Activated CD4-positive, alpha-beta T cell treated with anti-CD3 and anti-CD28 coated beads for 36 hours (primary cell): ENCODE measurements around the gene L3MBTL4. TPM values are rescaled to one million over a fixed set of nuclear protein-coding genes. Genes with fewer than 3 reads are reported as not detected.

ENCODE experiments used
- ATAC-seq: fragments of 200-7000 bp; cut with Tn5 transposase; one replicate; pipeline ENCODE4 v1.10.0; 2021; ENCODE audit warnings: mild to moderate bottlenecking, moderate library complexity
- CTCF ChIA-PET: fragments of 350-600 bp; sonication (Branson Sonifier 250); formaldehyde crosslinking; loops from one replicate; lab custom pipeline; 2021; ENCODE audit warnings: antibody characterized with exemption; lab: Charles Lee
- POLR2A ChIA-PET: fragments of 350-600 bp; sonication (Branson Sonifier 250); formaldehyde crosslinking; loops from one replicate; lab custom pipeline; 2021; ENCODE audit warnings: antibody characterized with exemption, inconsistent platforms; lab: Charles Lee
- DNase-seq: peaks from one replicate; pipeline ENCODE4 v3.0.0-alpha.2; 2020
- H3K27ac Mint-ChIP-seq: one replicate; pipeline ENCODE4 v1.8.0; 2021; ENCODE audit warnings: mixed read lengths
- H3K27me3 Mint-ChIP-seq: one replicate; pipeline ENCODE4 v1.8.0; 2021; ENCODE audit warnings: mixed read lengths
- H3K36me3 Mint-ChIP-seq: one replicate; pipeline ENCODE4 v1.8.0; 2021; ENCODE audit warnings: low read depth, mixed read lengths
- H3K4me1 Mint-ChIP-seq: one replicate; pipeline ENCODE4 v1.8.0; 2021; ENCODE audit warnings: mixed read lengths
- H3K4me3 Mint-ChIP-seq: one replicate; pipeline ENCODE4 v1.8.0; 2021; ENCODE audit warnings: mild to moderate bottlenecking, moderate library complexity, mixed read lengths
- H3K9me3 Mint-ChIP-seq: one replicate; pipeline ENCODE4 v1.8.0; 2021; ENCODE audit warnings: low read depth, mixed read lengths
- intact Hi-C, 2 experiments: fragments of 100-400 bp; cut with DNase I in 1 of 2; cut with micrococcal nuclease in 1 of 2; formaldehyde crosslinking; loops; one replicate each; pipeline versions ENCODE4 v1.14.2 to v1.15.1; 2022 to 2024; cut with DNase I, micrococcal nuclease
- total RNA-seq, 2 experiments: library from RNA; stranded (reverse); gene quantifications; one replicate each; pipeline ENCODE4 v1.2.3, GENCODE V29; 2021

The L3MBTL4 gene
- total RNA-seq, 2 experiments from 2014 or later = 0.11 to 0.21 TPM

DNA sequence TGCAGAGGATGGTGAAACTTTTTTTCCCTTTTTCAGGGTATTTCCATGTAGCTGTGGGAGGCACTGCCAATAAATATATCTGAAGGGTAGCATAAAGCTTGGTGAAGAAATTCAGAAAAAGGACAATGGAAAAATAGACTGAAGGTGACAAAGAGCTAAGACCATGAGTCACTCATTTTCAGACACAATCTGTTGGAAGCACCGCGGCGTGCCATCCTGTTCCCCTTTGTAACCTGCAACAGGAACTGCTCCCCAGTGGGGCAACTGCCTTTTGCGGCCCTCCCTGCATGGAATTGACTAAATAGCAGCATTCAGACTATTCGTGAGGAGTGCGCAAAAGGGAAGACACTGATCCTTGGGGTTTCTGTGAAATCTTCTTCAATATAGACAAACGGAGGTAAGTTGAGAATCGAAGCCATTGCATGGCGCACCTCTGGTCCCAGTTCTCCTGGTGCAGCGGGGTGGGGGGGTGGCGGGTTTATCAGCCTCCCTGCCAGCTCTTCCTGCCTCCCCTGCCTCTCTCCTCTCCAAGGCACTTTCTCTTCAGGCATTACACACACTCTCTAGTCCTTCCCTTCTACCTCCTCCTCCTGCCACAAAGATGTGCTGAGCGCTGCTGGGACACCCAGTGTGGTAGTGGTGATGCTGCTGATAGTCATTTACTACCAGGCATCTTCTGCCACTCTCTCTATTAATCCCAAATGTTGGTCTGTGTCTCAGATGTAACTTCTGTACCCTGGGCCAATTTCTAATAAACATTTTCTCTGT is 393.2 kb downstream of the L3MBTL4 start:
- Mint-ChIP-seq H3K27ac (no peak overlapping the region), H3K36me3 (no peaks in the 10 kb centered on the region), H3K4me3 (no peak overlapping the region), H3K4me1 (no peaks in the 10 kb centered on the region), H3K27me3 (no peaks in the 10 kb centered on the region), H3K9me3 (no peaks in the 10 kb centered on the region)
- ChIA-PET POLR2A (no interaction called here), CTCF (no interaction called here)
- DNase-seq (no peak), ATAC-seq (no peak)
- intact Hi-C loops = no loop called here

- Mint-ChIP-seq H3K36me3 (no peaks in the 10 kb centered on the region), H3K4me1 (no peaks in the 10 kb centered on the region), H3K27me3 (no peaks in the 10 kb centered on the region), H3K27ac (no peak overlapping the region), H3K4me3 (no peak overlapping the region), H3K9me3 (no peaks in the 10 kb centered on the region)
- ATAC-seq (no peak), DNase-seq (no peak)
- intact Hi-C loops = no loop called here
- ChIA-PET POLR2A (no interaction called here), CTCF (no interaction called here)
Measured at GRCh38 chr18:6018671-6019070, 396.0 kb downstream of the L3MBTL4 start.

- Mint-ChIP-seq H3K27ac (no peak overlapping the region), H3K27me3 (no peaks in the 10 kb centered on the region), H3K9me3 (no peaks in the 10 kb centered on the region)
Measured at GRCh38 chr18:6017171-6017570, 397.5 kb downstream of the L3MBTL4 start.

DNA sequence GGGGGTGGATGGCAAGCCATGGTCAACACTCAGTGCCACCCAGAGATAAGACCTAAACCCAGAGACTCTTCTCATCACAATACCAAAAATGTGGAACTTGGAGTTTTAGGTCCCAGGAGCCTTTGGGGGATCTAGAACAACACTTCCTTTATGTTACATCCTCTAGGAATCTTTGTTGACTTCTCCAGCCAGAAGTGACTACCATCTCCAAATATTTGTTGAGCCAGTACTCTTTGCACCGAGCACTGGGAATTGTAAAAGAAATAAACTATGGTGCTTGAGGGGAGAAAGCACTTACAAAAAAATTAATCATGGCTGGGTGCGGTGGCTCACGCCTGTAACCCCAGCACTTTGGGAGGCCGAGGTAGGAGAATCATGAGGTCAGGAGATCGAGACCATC is 399.3 kb downstream of the L3MBTL4 start:
- Mint-ChIP-seq H3K9me3 (no peaks in the 10 kb centered on the region), H3K4me3 (no peak overlapping the region), H3K36me3 (no peaks in the 10 kb centered on the region), H3K27ac (no peak overlapping the region), H3K4me1 (no peaks in the 10 kb centered on the region), H3K27me3 (no peaks in the 10 kb centered on the region)
- CTCF ChIA-PET = no interaction called here
- intact Hi-C loops = no loop called here
- no peak for ATAC-seq
- no peak for DNase-seq
- POLR2A ChIA-PET = no interaction called here

More at GRCh38 chr18:6017171-6017570, 397.5 kb downstream of the L3MBTL4 start:
- CTCF ChIA-PET = no interaction called here
- DNase-seq (no peak), ATAC-seq (no peak)
- Mint-ChIP-seq H3K4me1 (no peaks in the 10 kb centered on the region), H3K4me3 (no peak overlapping the region), H3K36me3 (no peaks in the 10 kb centered on the region)
- POLR2A ChIA-PET = no interaction called here
- intact Hi-C loops = no loop called here

DNA sequence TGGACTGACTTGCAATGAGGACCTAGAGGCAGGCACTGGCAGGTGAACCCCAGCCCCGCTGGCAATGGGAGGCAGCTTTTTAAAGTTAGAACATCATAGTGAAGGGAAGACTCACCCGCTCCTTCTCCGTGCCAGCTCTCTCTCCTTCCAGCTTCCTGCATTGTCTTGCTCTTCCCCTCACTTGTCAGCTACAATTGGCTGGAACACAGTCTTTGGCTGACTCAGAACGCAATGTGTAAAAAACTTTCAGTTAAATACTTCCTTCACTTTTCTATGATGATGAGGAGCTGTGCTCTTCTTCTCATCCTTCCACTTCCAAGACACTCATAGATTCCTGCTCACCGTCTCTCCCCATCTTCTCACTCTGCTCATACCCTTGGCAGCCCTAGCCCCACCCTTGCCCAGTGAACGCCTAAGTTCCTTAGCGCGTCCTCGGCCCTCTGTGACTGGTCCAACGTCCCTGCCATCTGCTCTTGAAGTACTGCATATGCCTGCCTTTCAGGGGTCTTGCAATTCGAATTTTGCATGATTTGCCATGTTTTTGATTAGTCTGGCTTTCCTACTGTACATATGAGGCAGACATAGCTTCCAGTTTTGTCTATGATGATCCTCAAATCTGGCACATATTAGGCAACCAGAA is 401.4 kb downstream of the L3MBTL4 start:
- ChIA-PET POLR2A (no interaction called here), CTCF (no interaction called here)
- H3K27ac Mint-ChIP-seq = no peak overlapping the region
- H3K36me3 Mint-ChIP-seq = no peaks in the 10 kb centered on the region
- H3K4me3 Mint-ChIP-seq = no peak overlapping the region
- H3K27me3 Mint-ChIP-seq = no peaks in the 10 kb centered on the region
- H3K4me1 Mint-ChIP-seq = no peaks in the 10 kb centered on the region
- intact Hi-C loops = no loop called here
- no peaks in the 10 kb centered on the region for H3K9me3 Mint-ChIP-seq
- DNase-seq (no peak), ATAC-seq (no peak)

- CTCF ChIA-PET = no interaction called here
- Mint-ChIP-seq H3K4me3 (no peak overlapping the region), H3K36me3 (no peaks in the 10 kb centered on the region), H3K4me1 (no peaks in the 10 kb centered on the region), H3K27ac (no peak overlapping the region), H3K9me3 (no peaks in the 10 kb centered on the region), H3K27me3 (no peaks in the 10 kb centered on the region)
- DNase-seq (no peak), ATAC-seq (no peak)
- POLR2A ChIA-PET = no interaction called here
- intact Hi-C loops = no loop called here
Measured at GRCh38 chr18:6010921-6011320, 403.8 kb downstream of the L3MBTL4 start.

GRCh38 chr18:6010284-6010683 is 404.4 kb downstream of the L3MBTL4 start:
- DNase-seq (no peak), ATAC-seq (no peak)
- Mint-ChIP-seq H3K27me3 (no peaks in the 10 kb centered on the region), H3K4me3 (no peak overlapping the region), H3K9me3 (no peaks in the 10 kb centered on the region), H3K4me1 (peaks cover 2% of the 10 kb centered on the region), H3K27ac (no peak overlapping the region), H3K36me3 (no peaks in the 10 kb centered on the region)
- intact Hi-C loops = no loop called here
- CTCF ChIA-PET = no interaction called here
- POLR2A ChIA-PET = no interaction called here

- H3K36me3 Mint-ChIP-seq = no peaks in the 10 kb centered on the region
- peaks cover 5% of the 10 kb centered on the region for H3K4me1 Mint-ChIP-seq
- no peak for ATAC-seq
- no peak for DNase-seq
- no peaks in the 10 kb centered on the region for H3K9me3 Mint-ChIP-seq
- no peak overlapping the region for H3K27ac Mint-ChIP-seq
- no peaks in the 10 kb centered on the region for H3K27me3 Mint-ChIP-seq
- ChIA-PET CTCF (no interaction called here), POLR2A (no interaction called here)
- no peak overlapping the region for H3K4me3 Mint-ChIP-seq
- intact Hi-C loops = no loop called here
Measured at GRCh38 chr18:6009756-6010155, 405.0 kb downstream of the L3MBTL4 start.

- peaks cover 19% of the 10 kb centered on the region for H3K4me1 Mint-ChIP-seq
- H3K9me3 Mint-ChIP-seq = peaks cover 5% of the 10 kb centered on the region
- peak; percentile 85 for ATAC-seq
- H3K27me3 Mint-ChIP-seq = peaks cover 5% of the 10 kb centered on the region
- no peak overlapping the region for H3K4me3 Mint-ChIP-seq
- peak; percentile 41 for DNase-seq
- H3K36me3 Mint-ChIP-seq = no peaks in the 10 kb centered on the region
- intact Hi-C loops = no loop called here
- POLR2A ChIA-PET = no interaction called here
- no peak overlapping the region for H3K27ac Mint-ChIP-seq
- CTCF ChIA-PET = no interaction called here
Measured at GRCh38 chr18:6004683-6005082, 410.0 kb downstream of the L3MBTL4 start.

GRCh38 chr18:6004119-6004518 is 410.6 kb downstream of the L3MBTL4 start:
- Mint-ChIP-seq H3K9me3 (peaks cover 10% of the 10 kb centered on the region), H3K4me1 (peaks cover 19% of the 10 kb centered on the region), H3K27ac (peak overlapping the region; percentile 20), H3K4me3 (no peak overlapping the region), H3K36me3 (no peaks in the 10 kb centered on the region), H3K27me3 (peaks cover 5% of the 10 kb centered on the region)
- ATAC-seq (peak; percentile 86), DNase-seq (no peak)
- ChIA-PET CTCF (no interaction called here), POLR2A (no interaction called here)
- intact Hi-C loops = no loop called here

DNA sequence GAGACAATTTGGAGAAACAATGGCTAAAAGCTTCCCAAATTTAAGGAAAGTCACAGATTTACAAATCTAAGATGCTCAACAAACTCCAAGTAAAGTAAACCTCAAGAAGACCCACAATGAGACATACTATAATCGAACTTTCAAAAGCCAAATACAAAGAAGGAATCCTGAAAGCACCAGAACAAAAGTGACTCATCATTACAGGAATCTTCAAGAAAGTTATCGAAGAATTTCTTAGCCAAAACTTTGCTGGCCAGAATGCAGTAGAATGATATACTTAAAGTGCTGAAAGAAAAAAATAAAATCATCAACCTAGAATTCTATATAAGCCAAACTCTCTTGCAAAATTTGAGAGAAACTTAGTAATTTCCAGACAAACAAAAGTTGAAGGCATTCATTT is 412.8 kb downstream of the L3MBTL4 start:
- ChIA-PET POLR2A (no interaction called here), CTCF (no interaction called here)
- no peak overlapping the region for H3K27ac Mint-ChIP-seq
- intact Hi-C loops = no loop called here
- peaks cover 11% of the 10 kb centered on the region for H3K9me3 Mint-ChIP-seq
- no peak for ATAC-seq
- no peaks in the 10 kb centered on the region for H3K36me3 Mint-ChIP-seq
- peaks cover 19% of the 10 kb centered on the region for H3K4me1 Mint-ChIP-seq
- H3K4me3 Mint-ChIP-seq = no peak overlapping the region
- peaks cover 5% of the 10 kb centered on the region for H3K27me3 Mint-ChIP-seq
- DNase-seq = no peak

DNA sequence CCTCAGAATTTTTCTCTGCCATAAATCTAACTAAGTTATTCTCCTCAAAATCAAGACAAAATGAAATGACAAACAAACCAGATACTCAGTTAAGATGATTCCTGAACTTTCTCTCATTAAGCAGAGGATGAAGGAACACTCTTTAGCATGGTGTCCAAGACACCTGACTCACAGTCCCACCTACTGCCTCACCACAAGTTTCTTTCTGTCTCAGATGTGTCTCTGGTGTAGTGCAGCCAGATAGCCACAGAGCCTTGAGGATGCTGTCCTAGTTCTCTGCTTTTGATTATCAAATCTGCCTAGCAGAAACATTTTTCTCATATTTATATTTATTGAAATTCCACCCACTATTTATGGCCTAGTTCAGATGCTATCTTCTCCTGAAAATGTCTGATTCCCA is 415.8 kb downstream of the L3MBTL4 start:
- H3K27me3 Mint-ChIP-seq = peaks cover 5% of the 10 kb centered on the region
- H3K27ac Mint-ChIP-seq = no peak overlapping the region
- intact Hi-C loops = no loop called here
- ATAC-seq = no peak
- H3K9me3 Mint-ChIP-seq = peaks cover 11% of the 10 kb centered on the region
- ChIA-PET POLR2A (no interaction called here), CTCF (no interaction called here)
- DNase-seq = no peak
- no peak overlapping the region for H3K4me3 Mint-ChIP-seq
- no peaks in the 10 kb centered on the region for H3K36me3 Mint-ChIP-seq
- H3K4me1 Mint-ChIP-seq = peaks cover 6% of the 10 kb centered on the region
